GM21515 (cell line): ENCODE results near the gene AMDHD2.
"Not testable (repeated sequence)": the region's sequence is repeated elsewhere in the genome, so short reads cannot be mapped to it uniquely, and the experiment has no call there.

ENCODE experiments used
- ATAC-seq: cut with Tn5 transposase; IDR thresholded peaks from one replicate; pipeline ENCODE4 v1.9.1; 2021; ENCODE audit not compliant: unreplicated experiment

The AMDHD2 gene

DNA sequence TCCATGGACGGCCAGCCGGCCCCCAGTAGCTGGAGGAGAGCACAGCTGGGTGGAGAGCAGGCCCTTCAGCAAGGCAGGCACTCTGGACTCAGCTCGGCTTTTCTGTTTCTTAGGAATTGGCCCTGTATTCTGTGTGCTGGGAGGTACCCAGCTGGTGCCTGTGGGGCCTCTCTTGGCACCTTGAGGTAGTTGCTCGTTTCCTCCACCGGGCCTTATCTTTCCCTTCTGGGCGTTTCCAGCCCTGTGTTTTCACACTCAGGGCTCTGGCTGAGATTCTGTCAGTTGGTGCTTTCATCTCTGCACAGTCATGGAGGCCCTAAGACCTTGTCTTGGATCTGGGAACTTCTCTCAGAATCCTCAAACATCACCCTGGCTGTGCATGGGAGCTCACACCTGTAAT lies 47.3 kb downstream of the AMDHD2 start:
- not testable (repeated sequence) for ATAC-seq

DNA sequence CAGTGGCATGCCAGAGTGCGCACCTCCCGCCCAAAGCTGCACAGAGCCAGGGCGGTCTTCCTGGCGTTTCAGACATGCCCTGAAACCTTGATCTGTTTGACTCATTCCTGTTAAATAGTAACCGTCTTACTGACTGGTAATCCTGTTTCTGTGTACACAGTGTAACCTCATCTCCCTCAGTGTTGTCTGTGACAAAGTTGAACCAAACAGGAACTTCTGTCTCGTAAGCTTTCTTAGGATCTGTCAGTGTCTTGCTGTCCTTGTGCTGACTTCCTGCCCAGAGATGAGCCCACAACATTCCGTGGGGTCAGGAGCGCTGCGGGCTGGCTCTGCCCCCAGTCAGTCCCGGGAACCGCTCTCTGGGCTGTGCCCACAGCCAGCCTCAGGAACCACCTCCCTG lies 48.4 kb downstream of the AMDHD2 start:
- not testable (repeated sequence) for ATAC-seq

DNA sequence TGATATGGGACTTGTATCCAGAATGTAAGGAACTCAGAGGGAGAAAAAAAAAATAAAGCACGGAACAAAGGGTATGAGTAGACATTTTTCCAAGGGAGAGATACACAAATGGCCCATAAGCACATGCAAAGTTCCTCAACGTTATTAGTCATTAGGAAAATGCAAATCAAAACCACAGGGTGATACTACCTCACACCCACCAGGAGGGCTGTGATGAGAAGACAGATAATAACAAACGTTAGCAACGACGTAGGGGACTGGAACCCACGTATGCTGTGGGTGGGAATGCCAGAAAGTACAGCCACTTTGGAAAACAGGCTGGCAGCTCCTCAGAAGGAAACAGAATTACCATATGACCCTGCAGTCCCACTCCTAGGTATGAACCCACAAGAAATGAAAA lies 52.5 kb downstream of the AMDHD2 start:
- not testable (repeated sequence) for ATAC-seq

DNA sequence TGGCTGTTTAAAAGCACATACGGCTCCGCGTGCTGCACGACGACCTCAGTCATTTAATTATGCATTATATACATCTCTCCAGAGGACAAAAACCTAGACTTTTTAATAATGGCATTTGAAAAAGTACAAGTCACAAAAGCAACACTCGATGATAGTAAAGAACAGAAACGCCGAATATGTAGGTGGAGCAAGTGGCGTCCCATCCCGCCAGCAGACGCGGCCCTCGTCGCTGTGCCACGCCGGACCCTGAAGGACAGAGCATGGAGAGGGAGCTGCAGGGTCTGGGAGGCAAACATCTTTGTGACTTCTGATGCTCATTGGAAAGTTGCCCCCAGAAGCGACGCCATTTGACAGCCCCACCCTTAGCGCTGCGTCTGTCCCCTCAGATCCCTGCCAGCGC lies 55.7 kb downstream of the AMDHD2 start:
- not testable (repeated sequence) for ATAC-seq

DNA sequence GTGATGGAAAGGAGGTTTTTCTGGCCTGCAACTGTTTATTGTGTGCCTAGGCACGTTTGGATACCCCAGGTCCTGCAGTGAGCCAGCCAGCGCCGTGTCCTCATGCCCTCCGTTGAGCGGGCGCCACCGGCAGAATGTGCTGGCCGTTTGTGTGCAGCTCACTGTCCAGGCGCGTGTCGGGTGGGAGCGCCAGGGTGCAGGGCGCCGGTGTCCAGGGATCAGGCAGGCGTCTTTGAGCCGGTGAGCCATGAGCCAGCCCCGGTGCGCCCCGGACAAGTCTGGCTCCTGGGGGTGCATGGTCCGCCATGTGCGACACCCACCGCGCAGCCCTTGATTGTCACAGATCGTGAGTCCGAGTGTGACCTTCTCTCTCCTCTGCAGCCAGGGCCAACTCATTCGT lies 56.9 kb downstream of the AMDHD2 start:
- ATAC-seq: not testable (repeated sequence)

DNA sequence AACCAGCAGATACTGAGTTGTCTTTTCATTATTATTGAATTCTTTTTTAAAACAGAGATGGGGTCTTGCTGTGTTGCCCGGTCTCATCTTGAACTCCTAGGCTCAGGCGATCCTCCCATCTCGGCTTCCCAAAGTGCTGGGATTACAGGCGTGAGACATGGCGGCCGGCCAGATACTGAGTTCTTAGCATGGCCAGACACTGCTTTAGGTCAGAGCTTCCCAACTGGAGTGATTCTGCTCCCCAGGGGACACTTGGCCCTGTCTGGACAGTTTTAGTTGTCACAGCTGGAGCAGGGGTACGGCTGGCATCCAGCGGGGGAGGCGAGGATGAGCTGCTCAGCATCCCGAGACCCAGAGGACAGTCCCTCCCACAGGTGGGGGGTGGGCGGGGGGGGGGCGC lies 58.7 kb downstream of the AMDHD2 start:
- not testable (repeated sequence) for ATAC-seq

DNA sequence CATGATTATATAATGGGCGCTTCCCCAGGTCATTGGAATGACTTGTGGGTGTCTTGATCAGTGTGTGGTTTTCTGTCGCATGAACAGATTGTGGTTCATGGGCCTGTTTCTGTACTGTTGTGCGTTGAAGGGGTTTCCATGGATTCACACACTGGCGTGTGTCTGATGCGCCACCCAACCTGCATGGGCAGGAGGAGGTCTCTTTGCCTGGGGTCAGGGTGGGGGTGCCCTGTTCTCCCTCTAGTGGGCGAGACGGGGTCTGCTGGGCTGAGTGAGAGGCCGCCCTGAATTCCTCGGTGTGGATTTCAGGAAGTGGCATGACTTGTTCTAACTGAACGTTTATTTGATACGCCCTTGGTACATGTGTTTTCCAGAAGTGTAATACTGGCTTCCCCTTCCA lies 60.0 kb downstream of the AMDHD2 start:
- ATAC-seq: not testable (repeated sequence)

DNA sequence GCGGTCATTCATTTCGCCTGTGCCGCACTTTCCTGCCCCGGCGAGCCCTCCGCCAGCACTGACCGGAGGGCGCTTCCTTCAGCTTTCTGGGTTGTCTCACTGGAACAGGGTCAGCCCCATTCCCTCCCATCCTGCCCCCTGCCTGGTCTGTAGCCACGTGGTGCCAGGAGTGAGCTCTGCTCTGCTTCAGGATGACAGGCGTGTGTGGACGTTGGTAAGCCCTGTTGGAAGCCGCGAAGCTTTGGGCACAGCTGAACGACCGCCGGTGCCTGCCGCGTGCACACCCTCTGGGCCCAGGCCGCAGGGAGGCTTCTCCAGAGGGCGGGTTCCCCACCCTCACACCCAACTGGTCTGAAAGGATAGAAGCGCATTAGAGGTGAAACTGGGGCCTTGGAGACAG lies 60.6 kb downstream of the AMDHD2 start:
- not testable (repeated sequence) for ATAC-seq
